Neuron (in vitro differentiated cells): Measurements from ENCODE around the gene TIMM17B.
A peak's percentile ranks its signal among the peaks of the same experiment; 100 is the strongest.
"Not testable (repeated sequence)": the region's sequence is repeated elsewhere in the genome, so short reads cannot be mapped to it uniquely, and the experiment has no call there.

ENCODE experiments used
- H2AFZ ChIP-seq: one replicate; pipeline ENCODE4 v1.6.1; 2013; ENCODE audit warnings: low read depth, mild to moderate bottlenecking, inconsistent platforms, low read length, moderate library complexity
- H3K27me3 ChIP-seq: one replicate; pipeline ENCODE4 v1.6.1; 2013; ENCODE audit warnings: low read length; ENCODE audit not compliant: insufficient read depth
- H3K36me3 ChIP-seq: one replicate; pipeline ENCODE4 v1.6.1; 2013; ENCODE audit warnings: low read length; ENCODE audit not compliant: insufficient read depth
- H3K4me1 ChIP-seq: one replicate; pipeline ENCODE4 v1.6.1; 2013; ENCODE audit warnings: low read length; ENCODE audit not compliant: insufficient read depth
- H3K4me3 ChIP-seq: 2 replicates; pipeline ENCODE4 v1.5.1; 2013; ENCODE audit warnings: mild to moderate bottlenecking, low read length, moderate library complexity
- H3K9me3 ChIP-seq: one replicate; pipeline ENCODE4 v1.6.1; 2013; ENCODE audit warnings: low read length

The TIMM17B gene

DNA sequence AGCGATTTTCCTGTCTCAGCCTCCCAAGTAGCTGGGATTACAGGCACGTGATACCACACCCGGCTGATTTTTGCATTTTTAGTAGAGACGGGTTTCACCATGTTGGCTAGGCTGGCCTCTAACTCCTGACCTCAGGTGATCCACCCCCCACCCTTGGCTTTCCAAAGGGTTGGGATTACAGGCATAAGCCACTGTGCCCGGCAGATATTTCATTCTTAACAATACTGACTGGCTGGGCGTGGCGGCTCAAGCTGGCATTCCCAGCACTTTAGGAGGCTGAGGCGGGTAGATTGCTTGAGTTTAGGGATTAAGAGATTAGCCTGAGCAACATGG lies 1.5 kb upstream of the TIMM17B start:
- no peak overlapping the region for H2AFZ ChIP-seq
- H3K4me1 ChIP-seq, result peaks cover 5% of the 10 kb centered on the region
- H3K9me3 ChIP-seq, result no peaks in the 10 kb centered on the region
- peaks cover 22% of the 10 kb centered on the region for H3K36me3 ChIP-seq
- no peaks in the 10 kb centered on the region for H3K27me3 ChIP-seq
- H3K4me3 ChIP-seq, result no peak overlapping the region

DNA sequence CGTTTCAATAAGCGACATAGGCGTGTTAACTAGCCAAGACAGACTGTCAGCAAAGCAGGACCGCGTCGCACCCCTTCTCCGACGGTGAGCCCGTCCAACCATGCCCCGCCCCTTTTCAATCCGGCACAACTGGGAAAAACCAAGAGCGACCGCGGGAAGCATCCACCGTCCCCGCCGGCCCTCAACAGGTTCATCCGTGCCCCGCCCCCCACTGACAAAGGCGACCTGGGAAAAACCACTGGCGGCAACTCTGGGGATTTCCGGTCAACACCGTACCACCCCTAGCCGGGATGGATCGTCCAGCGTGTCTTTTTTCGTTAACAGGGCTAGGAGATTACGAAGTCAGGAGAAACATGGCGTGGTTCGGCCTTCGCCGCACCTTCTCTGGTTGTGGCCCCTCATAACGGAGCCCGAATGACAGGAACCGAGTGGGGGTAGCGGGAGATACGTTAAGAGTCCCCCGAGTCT lies 377 bp downstream of the TIMM17B start:
- Histone ChIP-seq H3K27me3 (no peaks in the 10 kb centered on the region), H3K4me3 (peak overlapping the region; percentile 61), H3K36me3 (peaks cover 21% of the 10 kb centered on the region), H2AFZ (no peak overlapping the region), H3K4me1 (peaks cover 5% of the 10 kb centered on the region), H3K9me3 (no peaks in the 10 kb centered on the region)

DNA sequence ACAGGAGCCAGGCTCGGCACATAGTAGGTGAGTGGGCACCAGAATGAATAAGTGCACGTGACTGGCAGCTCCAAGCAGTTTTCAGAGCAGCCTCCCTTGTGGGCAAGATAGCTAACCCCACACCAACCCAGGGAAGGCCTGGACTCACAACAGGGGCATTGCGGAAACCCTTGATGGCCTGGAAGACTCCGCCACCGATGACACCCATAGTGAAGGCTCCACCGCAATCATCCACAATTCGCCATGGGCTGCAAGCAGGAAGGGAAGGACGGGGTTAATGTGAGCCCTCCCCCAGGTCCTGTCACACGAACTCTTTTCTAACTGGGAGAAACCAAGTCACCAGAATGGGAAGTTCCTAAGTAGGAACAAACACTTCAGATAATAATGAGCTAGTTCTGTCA lies 957 bp downstream of the TIMM17B start:
- no peak overlapping the region for H2AFZ ChIP-seq
- peaks cover 5% of the 10 kb centered on the region for H3K4me1 ChIP-seq
- no peaks in the 10 kb centered on the region for H3K9me3 ChIP-seq
- peaks cover 19% of the 10 kb centered on the region for H3K36me3 ChIP-seq
- peak overlapping the region; percentile 61 for H3K4me3 ChIP-seq
- no peaks in the 10 kb centered on the region for H3K27me3 ChIP-seq

DNA sequence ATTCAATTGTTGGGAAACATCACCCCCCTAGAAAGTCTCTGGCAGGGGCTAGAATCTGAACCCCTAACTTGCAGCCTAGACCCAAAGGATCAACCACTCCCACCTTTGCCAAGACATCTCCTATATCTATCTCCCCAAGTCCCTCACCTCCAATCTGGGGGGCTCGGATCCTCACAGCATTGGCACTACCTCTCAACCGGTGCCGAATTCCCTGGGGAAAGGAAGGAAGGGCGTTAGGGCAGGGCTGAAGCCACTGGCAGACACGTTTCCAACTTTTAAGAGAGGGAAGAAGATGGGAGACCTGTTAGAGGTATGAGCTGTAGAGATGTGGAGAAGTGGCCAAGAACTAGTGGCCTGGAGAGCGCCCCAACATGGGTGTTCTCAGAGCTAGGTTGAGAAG lies 2.7 kb downstream of the TIMM17B start:
- no peaks in the 10 kb centered on the region for H3K27me3 ChIP-seq
- no peaks in the 10 kb centered on the region for H3K9me3 ChIP-seq
- H3K4me3 ChIP-seq, result no peak overlapping the region
- peaks cover 5% of the 10 kb centered on the region for H3K4me1 ChIP-seq
- H3K36me3 ChIP-seq, result peaks cover 12% of the 10 kb centered on the region
- no peak overlapping the region for H2AFZ ChIP-seq

DNA sequence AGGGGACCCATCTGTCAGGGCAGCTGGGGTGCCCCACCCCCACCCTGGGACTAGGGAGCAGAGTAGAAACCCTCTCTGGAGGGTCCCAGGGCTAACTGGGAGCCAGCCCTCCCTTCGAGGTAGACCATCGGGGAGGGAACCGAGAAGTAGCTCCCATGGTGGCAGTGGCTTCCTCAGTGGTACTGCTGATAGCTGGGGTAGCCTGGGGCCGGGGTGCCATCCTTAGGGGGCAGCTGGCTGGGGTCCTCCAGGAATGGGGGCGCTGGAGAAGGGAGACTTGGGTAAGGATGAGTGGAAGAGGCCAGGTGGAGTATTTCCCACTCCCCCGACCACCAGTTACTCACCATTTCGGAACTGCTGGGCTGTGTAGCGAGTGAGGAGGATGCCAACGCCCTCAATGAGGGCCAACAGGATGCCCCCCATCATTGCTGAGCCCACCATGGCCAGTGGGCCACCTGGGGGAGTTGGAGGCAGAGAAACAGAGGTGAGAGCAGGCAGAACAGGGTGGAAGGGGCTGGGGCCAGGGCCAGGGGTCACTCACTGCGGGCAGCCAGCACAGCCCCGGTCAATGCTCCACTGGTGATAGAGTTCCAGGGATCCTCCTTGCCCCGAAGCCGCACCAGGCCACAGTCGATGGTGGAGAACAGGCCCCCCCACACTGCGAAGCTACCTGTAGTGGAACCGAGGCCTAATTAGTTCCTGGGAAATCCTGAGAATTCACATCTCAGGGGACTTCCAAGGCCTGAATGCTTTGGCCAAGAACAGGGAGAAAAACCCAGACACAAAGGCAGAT lies 3.8 kb downstream of the TIMM17B start:
- no peaks in the 10 kb centered on the region for H3K27me3 ChIP-seq
- no peak overlapping the region for H3K4me3 ChIP-seq
- H3K36me3 ChIP-seq, result peaks cover 12% of the 10 kb centered on the region

DNA sequence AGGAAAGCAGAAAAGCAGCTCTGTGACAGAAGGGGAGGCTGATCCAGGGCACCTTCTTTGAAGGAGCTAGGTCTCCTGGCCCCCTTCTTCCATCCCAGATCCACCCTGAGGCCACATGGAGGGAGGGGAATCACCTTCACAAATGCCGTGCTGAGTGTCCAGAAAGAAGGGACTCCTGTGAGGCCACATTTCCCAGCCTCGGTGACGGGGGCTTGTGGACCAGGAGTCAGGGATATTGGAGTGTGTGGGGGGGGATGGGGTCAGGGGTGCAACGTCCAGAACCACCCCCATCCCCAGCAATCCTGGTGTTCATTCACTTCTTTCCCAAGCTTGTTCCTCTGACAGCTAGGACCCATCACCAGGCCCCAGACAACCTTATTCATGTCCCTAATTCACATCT lies 4.7 kb downstream of the TIMM17B start:
- H3K36me3 ChIP-seq, result peaks cover 12% of the 10 kb centered on the region
- H3K27me3 ChIP-seq, result no peaks in the 10 kb centered on the region
- no peak overlapping the region for H3K4me3 ChIP-seq
- no peak overlapping the region for H2AFZ ChIP-seq
- no peaks in the 10 kb centered on the region for H3K9me3 ChIP-seq
- H3K4me1 ChIP-seq, result peaks cover 5% of the 10 kb centered on the region

More for the DNA sequence above, 3.8 kb downstream of the TIMM17B start:
- Histone ChIP-seq H3K9me3 (no peaks in the 10 kb centered on the region), H2AFZ (no peak overlapping the region), H3K4me1 (peaks cover 5% of the 10 kb centered on the region)

DNA sequence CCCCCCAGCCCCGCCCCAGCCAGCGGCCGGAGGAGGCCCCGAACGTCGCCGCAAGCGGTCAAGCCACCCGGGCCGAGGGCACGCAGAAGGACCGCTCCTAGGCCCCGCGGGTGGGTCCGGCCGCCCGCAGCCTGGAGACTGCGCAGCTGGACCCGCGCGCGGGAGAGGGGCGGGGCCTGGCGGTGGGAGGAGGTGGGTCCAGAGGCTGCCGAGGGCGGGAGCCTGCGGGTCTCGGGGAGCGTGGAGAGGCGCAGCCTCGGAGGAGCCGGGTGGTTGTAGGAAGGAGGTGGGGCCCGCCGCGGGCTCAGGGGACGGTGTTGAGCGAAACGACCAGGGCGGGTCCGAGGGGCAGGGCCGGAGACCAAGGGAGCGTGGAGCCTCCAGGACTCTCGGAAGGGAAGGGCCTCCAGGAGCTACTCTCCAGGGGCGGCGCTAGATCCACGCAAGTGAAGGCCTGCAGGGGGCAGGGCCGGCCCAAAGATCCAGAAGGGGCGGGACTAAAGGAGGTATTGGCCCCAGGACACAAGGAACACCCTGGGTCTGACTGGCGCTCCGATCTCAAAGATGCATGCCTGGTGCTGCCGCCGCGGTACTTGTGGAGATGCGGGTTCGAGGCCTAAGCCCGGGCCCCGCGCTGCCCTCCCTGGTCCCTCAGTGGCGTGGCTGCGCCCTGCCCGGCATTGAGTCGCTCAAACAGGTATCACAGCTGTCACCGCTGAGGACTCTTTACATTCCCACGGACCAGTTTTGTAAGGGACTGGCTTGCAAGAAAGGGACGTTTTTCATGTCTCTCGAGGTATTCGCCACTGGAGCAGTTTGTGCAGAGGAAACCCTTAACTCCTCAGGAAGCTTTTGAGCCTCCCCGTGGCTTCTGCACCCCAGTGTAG lies 5.9 kb downstream of the TIMM17B start:
- Histone ChIP-seq H3K9me3 (no peaks in the 10 kb centered on the region), H3K4me3 (no peak overlapping the region)

DNA sequence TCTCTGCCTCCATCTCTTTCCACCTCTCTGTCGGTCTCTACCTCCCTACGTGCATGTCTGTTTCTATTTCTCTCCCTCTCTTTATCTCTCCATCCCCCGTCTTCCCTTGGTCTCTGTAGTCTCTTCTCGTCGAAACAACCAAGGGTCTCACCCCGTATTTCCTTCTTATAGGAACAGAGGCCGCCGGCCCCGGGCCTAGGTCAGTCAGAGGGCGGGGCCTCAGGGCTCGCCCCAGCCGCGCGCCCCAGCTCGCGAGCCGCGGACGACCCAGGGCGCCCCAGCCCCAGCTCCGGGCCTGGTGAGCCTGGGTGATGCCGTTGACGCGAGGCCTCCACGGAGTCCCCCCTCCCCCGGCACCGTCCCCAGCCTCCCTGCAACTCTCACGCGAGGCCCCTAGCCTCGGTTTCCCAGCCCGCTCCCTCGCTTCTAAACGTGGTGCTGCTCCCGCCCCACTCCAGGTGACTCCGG lies 6.6 kb downstream of the TIMM17B start:
- no peak overlapping the region for H2AFZ ChIP-seq
- no peaks in the 10 kb centered on the region for H3K9me3 ChIP-seq
- no peak overlapping the region for H3K4me3 ChIP-seq
- no peaks in the 10 kb centered on the region for H3K27me3 ChIP-seq
- peaks cover 12% of the 10 kb centered on the region for H3K36me3 ChIP-seq
- no peaks in the 10 kb centered on the region for H3K4me1 ChIP-seq

More for the DNA sequence above, 5.9 kb downstream of the TIMM17B start:
- H3K36me3 ChIP-seq, result peaks cover 12% of the 10 kb centered on the region
- peaks cover 4% of the 10 kb centered on the region for H3K4me1 ChIP-seq
- H2AFZ ChIP-seq, result no peak overlapping the region
- no peaks in the 10 kb centered on the region for H3K27me3 ChIP-seq

DNA sequence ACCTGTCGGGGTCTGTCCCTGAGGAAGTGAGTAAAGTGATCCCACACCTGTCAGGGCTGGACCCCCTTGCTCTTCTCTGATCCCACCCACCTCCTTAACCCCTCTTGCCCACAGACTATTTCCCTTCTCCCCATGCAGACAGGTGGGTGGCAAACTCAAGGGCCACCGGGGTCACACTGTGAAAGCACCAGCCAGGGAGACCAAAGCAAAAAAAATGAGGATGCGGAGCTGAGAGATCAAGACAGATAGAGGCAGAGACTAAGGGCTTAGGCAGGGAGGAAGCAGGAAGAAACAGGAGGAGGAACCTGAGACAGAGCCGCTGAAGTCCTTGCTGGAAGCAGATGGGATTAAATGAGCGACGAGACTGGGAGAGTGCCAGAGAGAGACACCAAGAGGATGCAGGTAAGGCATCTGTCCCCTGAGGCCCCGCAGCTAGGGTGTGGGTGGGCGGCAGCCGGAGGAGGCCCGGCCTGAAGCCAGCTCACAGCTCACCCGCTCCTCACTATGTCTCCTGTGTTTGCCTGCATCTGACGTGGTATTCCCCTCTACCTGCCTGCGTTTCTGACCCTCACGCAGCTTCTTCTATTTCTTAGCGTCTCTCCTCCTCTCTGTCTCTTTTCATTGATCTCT lies 7.2 kb downstream of the TIMM17B start:
- no peak overlapping the region for H2AFZ ChIP-seq
- H3K9me3 ChIP-seq, result no peaks in the 10 kb centered on the region
- no peaks in the 10 kb centered on the region for H3K27me3 ChIP-seq
- H3K36me3 ChIP-seq, result peaks cover 12% of the 10 kb centered on the region
- no peak overlapping the region for H3K4me3 ChIP-seq
- H3K4me1 ChIP-seq, result no peaks in the 10 kb centered on the region

DNA sequence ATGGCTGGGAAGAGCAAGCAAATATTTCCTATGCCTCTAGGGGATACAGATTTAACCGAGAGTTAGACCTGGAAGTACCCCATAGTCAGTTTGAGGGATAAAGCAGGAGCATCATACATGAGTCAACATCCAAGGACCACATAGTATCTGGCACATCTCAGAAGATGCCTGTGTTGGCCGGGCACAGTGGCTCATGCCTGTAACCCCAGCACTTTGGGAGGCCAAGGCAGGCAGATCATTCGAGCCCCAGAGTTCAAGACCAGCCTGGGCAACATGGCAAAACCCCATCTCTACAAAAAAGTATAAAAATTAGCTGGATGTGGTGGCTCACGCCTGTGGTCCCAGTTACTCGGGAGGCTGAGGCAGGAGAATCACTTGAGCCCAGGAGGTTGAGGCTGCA lies 11.0 kb downstream of the TIMM17B start:
- not testable (repeated sequence) for H2AFZ ChIP-seq, H3K27me3 ChIP-seq, H3K36me3 ChIP-seq, H3K9me3 ChIP-seq, H3K4me1 ChIP-seq, H3K4me3 ChIP-seq

DNA sequence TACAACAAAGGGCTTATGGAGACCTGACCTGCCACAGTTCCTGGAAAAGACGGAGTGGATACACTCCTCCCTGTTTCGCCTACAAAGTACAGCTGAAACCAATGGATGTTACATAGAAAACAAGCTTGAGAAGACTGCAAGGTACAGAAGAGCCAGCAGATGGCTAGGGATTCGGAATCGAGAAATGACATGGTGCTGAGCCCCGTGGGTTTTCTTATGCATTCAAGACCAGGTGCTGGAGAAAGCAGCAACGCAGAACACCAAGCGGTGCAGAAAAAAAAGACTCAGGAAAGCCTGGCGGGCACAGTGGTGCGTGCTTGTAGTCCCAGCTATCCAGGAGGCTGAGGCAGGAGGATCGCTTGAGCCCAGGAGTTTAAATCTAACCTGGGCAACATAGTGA lies 13.8 kb downstream of the TIMM17B start:
- H3K36me3 ChIP-seq, result no peaks in the 10 kb centered on the region
- no peaks in the 10 kb centered on the region for H3K4me1 ChIP-seq
- no peaks in the 10 kb centered on the region for H3K9me3 ChIP-seq
- no peaks in the 10 kb centered on the region for H3K27me3 ChIP-seq
- no peak overlapping the region for H3K4me3 ChIP-seq
- H2AFZ ChIP-seq, result no peak overlapping the region

DNA sequence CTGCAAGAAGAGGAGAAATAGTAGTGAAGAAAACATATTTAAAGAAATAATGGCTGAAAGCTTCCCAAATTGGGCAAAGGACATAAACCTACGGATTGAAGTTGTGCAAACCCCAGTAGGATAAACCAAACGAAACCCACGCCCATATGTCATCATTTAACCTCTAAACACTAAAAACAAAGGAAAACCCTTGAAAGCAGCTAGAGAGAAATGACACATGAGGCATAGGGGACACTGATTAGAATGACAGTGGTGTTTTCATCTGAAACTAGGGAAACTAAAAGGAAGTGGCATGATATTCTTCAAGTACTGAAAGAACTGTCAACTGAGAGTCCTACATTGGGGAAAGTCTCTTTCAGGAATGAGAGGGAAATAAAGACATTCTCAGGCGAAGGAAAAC lies 20.6 kb downstream of the TIMM17B start:
- not testable (repeated sequence) for H3K27me3 ChIP-seq, H3K4me1 ChIP-seq, H2AFZ ChIP-seq, H3K36me3 ChIP-seq, H3K4me3 ChIP-seq, H3K9me3 ChIP-seq

DNA sequence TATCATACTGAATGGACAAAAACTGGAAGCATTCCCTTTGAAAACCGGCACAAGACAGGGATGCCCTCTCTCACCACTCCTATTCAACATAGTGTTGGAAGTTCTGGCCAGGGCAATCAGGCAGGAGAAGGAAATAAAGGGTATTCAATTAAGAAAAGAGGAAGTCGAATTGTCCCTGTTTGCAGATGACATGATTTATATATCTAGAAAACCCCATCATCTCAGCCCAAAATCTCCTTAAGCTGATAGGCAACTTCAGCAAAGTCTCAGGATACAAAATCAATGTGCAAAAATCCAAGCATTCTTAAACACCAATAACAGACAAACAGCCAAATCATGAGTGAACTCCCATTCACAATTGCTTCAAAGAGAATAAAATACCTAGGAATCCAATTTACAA lies 25.6 kb downstream of the TIMM17B start:
- H3K4me1 ChIP-seq, H3K36me3 ChIP-seq, H3K9me3 ChIP-seq, H3K4me3 ChIP-seq, H3K27me3 ChIP-seq, H2AFZ ChIP-seq: not testable (repeated sequence)
